NCI-H128 (cell line): ENCODE results near the gene TMEM140.
"Not testable (repeated sequence)": the region's sequence is repeated elsewhere in the genome, so short reads cannot be mapped to it uniquely, and the experiment has no call there.

Experiments used
- DNase-seq: peaks from one replicate; lab custom pipeline; 2025; ENCODE audit not compliant: unreplicated experiment; lab: John Stamatoyannopoulos, UW

Gene TMEM140

DNA sequence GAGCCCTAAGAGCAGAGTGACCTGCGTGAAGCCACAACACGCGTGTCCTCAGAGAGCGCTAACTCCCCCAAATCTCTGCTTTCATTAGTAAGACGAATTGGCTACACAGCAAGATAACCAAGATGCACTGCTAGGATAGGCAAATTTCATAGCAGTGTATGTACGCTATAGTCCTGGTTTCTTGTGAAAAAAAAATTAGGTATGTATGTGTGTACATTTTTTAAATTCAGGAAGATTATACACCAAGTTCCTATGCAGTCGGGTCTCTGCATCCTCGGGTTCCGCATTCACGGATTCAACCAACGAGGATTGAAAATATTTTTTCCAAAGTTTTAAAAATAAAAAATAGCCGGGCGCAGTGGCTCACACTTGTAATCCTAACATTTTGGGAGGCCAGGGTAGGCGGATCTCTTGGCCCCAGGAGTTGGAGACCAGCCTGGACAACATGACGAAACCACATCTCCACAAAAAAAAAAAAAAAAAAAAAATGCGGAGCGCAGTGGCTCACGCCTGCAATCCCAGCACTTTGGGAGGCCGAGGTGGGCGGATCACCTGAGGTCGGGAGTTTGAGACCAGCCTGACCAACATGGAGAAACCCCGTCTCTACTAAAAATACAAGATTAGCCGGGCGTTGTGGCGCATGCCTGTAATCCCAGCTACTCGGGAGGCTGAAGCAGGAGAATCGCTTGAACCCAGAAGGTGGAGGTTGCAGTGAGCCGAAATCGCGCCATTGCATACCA, 64.2 kb downstream of the TMEM140 start:
- not testable (repeated sequence) for DNase-seq

DNA sequence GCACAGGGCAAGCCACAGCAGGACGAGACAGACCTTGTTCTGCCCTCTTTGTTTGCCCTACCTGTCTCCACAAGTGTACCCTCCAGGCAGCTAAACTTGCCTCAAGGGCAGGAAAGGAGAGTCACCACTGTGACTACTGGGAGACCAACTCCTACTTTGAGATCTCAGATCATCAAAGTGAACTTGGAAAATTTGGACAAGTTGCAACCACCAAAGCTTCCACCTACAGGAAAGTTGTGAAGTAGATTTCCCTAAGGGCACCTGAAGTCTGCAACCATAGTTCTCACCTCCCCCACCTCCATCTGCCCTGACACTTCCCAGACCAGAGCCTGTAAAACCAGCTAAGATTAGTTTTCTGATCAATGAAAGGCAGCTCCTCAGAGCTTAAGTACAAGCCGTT, 66.0 kb downstream of the TMEM140 start:
- DNase-seq = no peak

DNA sequence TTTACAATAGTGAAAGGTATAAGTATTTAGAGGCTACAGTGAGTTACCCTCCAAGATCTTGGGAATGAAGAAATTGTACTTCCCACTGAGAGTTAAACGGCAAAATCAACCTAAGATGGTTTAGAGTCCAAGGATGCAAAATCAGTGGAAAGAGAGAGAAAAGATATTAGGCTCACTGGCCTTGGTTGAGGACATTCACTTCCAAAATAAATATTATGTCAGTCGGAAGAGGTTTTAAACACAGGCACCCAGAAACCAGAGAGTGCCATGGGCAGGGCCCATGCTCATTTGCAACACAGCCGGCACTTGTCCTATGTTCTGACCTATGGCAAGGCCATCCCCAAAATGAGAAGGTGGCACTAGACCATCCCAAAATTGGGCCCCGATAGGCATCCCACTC, 67.3 kb downstream of the TMEM140 start:
- no peak for DNase-seq

DNA sequence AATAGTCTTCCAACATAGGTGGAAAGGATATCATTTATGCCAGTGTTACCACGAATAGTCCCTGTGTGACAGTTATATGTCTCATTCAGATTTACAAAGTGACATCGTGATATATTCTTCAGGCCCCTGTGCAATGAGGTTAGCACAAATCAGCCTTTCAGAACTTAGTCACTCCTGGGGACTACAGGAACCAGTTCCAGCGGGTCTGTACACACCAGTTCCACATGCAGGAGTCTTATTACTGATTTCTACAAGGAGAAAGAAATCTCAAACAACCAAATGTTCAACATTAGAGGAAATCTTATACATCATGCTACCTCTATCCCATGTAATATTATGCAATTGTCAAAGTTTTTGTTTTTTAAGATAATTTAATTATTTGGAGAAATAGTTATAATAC, 67.8 kb downstream of the TMEM140 start:
- DNase-seq = no peak
